ENCODE measurements around the gene NCK2.
"Not testable (repeated sequence)": the region's sequence is repeated elsewhere in the genome, so short reads cannot be mapped to it uniquely, and the experiment has no call there.

The NCK2 gene

DNA sequence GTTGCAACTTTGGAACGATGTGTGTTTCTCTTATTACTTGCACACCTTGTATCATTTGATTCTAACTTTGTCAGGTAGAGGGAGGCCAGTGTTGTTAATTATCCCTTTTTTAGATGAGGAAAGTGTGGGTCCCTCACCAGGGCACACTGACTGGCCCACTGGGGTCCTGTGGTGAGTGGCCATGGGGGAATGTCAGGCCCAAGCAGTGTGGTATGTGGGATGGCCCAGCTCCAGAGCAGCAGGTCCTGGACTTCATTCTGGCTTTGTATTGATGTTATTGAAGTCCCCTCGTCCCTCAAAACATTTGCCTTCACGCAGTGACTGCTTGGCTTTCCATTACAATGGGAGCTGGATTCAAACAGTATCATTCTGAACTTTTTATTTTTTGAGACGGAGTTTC is 11.7 kb downstream of the NCK2 start:
- no peak for DNase-seq (ENCODE audit: low read depth)

DNA sequence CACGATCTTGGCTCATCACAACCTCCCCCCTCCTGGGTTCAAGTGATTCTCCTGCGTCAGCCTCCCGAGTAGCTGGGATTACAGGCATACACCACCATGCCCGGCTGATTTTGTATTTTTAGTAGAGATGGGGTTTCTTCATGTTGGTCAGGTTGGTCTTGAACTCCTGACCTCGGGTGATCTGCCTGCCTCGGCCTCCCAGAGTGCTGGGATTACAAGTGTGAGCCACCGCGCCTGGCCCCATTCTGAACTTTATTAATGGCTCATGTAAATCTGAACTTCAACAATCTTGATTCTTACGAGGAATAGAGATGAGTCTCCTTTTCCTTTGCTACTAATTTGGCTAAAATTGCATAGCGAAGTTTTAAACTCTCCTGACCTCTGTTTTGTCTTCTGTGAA is 12.2 kb downstream of the NCK2 start:
- not testable (repeated sequence) for DNase-seq (ENCODE audit: low read depth)

- DNase-seq (ENCODE audit: low read depth), result no peak
Measured at GRCh38 chr2:105757433-105757832, 12.7 kb downstream of the NCK2 start.

GRCh38 chr2:105760191-105760590 is 15.5 kb downstream of the NCK2 start:
- DNase-seq (ENCODE audit: low read depth), result no peak

GRCh38 chr2:105760639-105761337 is 16.1 kb downstream of the NCK2 start:
- DNase-seq (ENCODE audit: low read depth), result no peak

DNA sequence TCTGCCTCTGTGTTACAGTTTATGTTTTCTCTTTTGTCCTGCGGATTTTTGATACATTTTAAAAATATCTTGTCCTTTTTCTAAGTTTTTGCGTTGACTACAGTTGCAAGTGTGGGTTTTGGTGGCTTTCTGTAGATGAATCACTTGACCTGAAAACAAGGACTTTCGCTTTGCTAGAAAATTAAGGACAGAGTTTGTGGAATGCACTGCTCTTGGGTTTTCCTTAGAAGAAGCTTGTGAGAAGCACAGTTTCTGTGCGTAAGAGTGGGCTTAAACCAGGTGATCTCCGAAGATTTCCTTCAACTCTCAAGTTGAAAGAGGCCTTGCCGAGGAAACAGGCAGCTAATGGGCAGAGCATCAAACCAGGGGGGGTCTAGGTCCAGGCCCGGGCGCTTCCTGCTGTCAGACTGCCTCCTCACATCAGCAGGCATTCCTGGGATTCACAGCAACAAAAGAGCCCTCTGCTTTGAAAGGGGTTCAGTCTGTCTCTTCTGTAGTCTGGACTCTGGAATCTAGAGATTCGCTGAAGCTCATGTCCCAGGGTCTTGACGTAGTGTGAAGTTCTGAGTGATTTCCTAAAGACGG is 17.3 kb downstream of the NCK2 start:
- no peak for DNase-seq (ENCODE audit: low read depth)

DNA sequence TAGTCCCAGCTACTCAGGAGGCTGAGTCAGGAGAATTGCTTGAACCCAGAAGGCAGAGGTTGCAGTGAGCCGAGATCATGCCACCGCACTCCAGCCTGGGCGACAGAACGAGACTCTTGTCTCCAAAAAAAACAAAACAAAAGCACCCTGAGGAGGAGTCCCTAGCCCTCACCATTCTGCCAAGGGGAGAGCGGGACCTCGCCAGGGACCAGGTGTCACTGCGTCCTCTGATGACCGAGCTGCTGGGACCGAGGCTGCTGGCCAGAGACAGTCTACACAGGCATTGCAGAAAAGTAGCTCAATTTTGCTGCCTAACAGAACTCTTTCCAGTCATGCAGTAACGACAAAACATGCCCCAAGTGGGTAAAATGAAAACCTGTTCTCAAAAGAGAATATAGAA is 18.4 kb downstream of the NCK2 start:
- no peak for DNase-seq (ENCODE audit: low read depth)

GRCh38 chr2:105764059-105764458 is 19.3 kb downstream of the NCK2 start:
- no peak for DNase-seq (ENCODE audit: low read depth)

DNA sequence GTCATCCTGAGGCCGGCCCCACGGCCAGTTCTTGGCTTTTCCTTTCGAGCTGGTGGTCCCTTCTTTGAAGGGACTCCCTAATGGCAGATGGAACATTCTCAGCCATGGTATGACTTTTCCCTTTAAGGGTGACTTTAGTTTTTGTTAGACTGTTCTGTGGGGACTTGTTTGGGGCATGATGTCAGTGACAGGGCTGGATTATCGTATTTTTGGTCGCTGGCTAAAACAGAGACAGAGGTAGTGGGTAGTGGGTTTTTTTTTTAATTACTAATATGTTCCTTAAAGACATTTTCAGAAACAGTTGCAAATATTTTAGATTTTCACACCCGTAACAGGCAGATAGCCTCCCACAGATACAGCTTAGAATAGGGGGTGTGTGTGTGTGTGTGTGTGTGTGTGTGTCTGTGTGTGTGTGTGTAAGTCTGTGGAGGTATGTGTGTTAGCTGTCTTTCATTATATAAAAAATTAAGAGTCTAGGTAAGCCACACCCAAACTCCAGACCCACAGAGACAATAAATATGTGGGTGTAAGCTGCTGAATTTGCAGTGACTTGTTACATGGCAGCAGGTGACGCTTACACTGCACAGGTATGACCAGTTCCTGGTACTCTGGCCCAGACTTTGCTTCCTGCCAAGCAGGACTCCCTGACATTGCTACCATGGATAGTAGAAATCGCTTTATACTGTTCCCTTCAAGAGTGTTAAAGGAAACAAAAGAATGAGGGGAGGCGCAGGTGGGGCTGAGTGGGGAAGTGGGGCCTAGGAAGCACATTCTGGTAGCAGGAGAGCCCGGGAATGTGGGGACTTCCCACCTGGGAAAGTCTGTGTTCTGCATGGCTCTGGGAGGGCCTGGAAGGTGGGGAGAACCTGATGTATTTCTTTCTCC is 20.9 kb downstream of the NCK2 start:
- DNase-seq (ENCODE audit: low read depth), result no peak

DNA sequence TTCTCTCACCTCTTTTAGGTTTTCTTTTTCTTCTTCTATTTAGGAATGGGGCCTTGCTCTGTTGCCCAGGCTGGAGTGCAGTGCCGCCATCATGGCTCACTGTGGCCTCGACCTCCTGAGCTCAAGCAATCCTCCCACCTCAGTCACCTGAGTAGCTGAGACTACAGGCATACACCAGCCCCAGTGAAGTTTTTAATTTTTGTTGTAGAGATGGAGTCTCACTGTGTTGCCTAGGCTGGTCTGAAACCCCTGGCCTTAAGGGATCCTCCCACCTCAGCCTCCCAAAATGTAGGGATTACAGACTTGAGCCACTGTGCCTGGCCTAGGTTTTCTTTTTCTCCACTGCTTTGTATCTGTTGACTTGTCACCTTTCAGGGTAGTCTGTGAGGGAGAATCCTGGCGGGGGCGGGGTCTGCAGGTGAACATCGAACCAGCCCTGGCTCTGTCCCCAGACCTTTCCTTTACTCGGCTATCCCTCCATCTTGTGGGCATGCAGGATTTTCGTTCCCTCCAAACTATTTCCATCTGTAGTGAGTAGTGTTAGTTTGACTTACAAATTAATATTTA is 21.7 kb downstream of the NCK2 start:
- DNase-seq (ENCODE audit: low read depth), result no peak

- DNase-seq (ENCODE audit: low read depth), result no peak
Measured at GRCh38 chr2:105768176-105768575, 23.5 kb downstream of the NCK2 start.

DNA sequence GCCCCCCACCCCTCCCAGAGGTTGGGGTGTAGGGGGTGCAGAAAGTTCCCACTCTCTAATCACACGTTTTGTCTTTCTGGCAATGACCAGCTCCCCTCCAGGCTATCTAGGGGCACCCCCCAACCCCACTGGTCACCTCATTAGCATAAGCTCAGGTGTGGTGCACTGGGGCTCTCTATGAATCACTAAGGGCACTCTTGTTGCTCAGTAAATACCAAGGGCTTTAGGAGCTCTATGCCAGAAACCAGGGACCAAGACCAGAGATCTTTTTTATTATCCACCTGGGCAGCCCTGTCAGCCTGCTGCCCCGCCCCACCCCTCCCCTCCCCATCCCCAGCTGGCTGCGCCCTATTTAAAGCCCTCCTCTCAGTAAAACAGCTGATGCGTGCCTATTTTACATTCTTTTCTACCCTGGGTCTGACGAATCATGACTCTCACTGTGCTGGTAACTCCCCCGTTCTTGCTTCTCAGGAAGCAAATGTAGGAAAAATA is 24.3 kb downstream of the NCK2 start:
- DNase-seq (ENCODE audit: low read depth), result no peak

GRCh38 chr2:105769504-105769903 is 24.8 kb downstream of the NCK2 start:
- no peak for DNase-seq (ENCODE audit: low read depth)

DNA sequence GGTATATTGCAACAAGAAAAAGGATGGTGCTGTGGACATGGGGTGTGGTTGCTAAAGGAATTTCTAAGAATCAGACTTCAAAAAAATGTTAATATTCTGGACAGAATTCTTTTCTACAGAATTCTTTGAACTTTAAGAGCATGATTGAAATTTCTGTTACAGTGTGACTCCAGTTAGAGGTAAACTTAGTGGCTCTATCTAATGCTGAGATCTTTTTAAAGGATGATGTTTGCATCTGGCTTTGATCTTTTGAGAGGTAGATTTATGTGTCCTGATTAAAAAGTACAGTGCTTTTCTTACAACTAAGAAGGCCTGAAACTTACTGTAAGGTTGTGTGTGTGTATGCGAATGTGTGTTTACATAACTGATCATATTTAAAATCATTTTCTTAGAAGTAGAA is 25.4 kb downstream of the NCK2 start:
- DNase-seq (ENCODE audit: low read depth), result no peak

DNA sequence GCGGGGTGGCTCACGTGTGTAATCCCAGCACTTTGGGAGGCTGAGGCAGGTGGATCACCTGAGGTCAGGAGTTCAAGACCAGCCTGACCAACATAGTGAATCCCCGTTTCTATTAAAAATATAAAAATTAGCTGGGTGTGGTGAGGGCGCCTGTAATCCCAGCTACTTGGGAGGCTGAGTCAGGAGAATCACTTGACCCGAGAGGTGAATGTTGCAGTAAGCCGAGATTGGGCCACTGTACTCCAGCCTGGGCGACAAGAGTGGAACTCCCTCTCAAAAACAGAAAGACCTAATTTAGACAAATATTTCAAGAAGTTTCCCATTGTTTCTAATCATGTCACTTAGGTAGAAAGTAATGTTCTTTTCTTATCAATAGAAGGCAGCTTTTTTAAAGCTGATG is 26.6 kb downstream of the NCK2 start:
- DNase-seq (ENCODE audit: low read depth), result not testable (repeated sequence)

DNA sequence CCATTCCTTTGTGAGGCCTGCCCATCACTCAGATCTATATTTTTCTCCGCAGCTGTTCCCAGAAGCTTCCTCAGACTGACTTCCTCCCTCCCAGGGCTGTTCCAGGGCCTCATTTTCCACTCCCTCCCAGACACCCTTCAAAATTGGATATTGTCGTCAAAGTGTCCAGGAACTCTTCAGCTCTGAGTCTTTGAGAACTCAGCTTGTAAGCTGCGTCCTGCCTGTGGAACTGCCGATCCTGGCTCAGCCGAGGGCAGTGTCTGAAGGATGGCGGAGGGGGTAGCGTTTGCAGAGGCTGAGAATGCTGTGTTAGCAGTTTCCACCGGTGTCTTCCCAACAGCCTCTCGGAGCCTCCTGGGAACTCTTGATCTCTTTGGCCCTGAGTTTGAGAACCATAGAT is 27.1 kb downstream of the NCK2 start:
- no peak for DNase-seq (ENCODE audit: low read depth)

DNA sequence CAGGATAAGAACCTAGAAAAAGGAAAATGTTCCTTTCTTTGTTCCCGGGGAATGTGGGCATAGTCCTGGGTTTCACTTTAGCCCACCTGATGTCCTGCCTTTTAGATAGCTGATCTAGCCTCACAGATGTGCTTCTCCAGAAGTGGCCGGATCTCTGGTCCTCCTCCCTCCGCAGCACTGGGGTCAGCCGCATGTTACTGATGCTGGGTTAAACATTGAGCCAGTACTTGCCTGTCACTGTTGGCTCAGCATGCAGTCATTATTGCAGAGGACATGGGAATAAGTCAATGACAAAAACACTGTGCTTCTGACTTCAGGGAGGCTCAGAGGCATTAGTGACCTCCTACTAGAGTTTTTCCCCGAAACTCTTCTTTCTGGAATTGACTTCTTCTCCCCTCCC is 27.6 kb downstream of the NCK2 start:
- no peak for DNase-seq (ENCODE audit: low read depth)

DNA sequence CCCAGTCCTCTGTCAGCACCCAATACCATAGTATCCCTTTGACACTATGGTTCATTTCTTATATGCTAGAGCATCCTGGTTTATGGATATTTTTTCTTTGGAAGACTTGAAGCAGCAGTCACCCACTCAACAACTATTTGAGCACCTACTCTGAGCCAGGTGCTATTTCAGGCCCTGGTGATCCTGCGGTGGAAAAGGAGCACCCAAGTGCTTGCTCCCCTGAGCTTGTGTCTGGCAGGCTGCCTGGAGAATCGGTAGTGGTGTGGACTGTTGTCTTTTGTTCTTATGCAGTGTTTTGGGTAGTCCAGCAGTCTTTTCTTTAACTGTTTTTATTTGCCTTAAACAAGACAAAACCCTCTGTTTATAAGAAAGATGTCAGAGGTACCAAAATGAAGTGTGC is 28.9 kb downstream of the NCK2 start:
- DNase-seq (ENCODE audit: low read depth), result no peak

GRCh38 chr2:105774781-105775337 is 30.1 kb downstream of the NCK2 start:
- no peak for DNase-seq (ENCODE audit: low read depth)

GRCh38 chr2:105775809-105776559 is 31.3 kb downstream of the NCK2 start:
- no peak for DNase-seq (ENCODE audit: low read depth)

GRCh38 chr2:105776560-105776928 is 31.8 kb downstream of the NCK2 start:
- DNase-seq (ENCODE audit: low read depth), result no peak

GRCh38 chr2:105777031-105777482 is 32.3 kb downstream of the NCK2 start:
- DNase-seq (ENCODE audit: low read depth), result no peak

Measured in activated T-helper 1 cell treated with Interleukin-2 at 50 U/mL for 16 hours (primary cell).